Iris pigment epithelial cell (primary cell): Measurements from ENCODE around the gene SUCLG2.
A peak's percentile ranks its signal among the peaks of the same experiment; 100 is the strongest.

Source experiments
- DNase-seq: peaks from one replicate; pipeline ENCODE4 v3.0.0-alpha.2; 2011; ENCODE audit warnings: low read depth

SUCLG2 gene

DNA sequence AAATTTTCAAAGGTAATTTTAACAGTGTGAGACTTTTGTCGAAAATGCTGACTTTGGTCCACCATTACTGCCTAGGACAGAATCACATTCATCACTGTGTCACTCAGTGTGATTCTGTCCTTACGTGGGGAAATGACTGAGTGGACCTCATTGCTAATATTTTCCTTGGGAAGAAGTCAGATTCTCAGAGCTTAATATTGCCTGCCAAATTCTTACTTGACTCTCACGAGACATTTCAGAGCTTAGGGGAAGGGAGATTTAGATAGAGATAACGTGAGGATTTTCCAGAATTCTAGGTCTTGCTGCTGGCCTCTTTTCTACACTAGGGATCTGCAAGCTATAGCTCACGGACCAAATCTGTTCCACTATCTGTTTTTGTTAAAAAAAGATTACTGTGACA is 270.4 kb downstream of the SUCLG2 start:
- DNase-seq, result no peak

DNA sequence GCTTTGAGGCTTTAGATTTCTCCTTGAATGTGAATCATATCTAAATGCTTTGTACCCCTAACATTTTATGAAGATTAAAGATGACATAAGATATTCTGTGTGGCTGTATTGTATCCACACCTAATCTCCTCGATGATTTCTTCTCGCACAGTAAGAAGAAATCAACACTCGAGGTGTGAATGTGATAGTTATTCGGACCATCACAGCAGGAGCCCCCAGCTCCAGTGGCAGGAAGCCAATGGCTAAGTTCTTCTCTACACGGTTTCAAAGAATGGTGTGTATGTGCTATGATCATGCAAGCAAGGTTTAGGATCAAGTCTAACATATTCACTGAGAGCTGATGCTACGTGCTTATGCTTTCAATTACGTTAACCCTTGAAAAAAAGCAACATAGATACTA is 271.0 kb downstream of the SUCLG2 start:
- no peak for DNase-seq

DNA sequence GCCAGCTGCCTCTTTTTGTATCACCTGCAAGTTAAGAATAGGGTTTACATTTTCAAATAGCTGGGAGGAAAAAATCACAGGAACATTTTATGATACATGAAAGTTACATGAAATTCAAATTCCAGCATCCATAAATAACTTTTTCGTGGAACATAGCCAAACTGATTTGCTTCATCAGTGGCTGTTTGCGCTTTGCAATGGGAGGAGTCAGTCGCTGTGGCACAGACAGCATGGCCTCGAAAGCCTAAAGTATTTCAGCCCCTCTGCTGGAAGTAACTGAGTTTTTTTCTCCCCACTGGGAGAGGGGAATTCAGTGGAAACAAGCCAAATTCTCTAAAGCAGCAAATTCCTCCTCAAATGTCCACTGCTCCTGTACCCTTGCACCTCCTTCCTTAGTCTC is 271.9 kb downstream of the SUCLG2 start:
- DNase-seq, result peak; percentile 39

DNA sequence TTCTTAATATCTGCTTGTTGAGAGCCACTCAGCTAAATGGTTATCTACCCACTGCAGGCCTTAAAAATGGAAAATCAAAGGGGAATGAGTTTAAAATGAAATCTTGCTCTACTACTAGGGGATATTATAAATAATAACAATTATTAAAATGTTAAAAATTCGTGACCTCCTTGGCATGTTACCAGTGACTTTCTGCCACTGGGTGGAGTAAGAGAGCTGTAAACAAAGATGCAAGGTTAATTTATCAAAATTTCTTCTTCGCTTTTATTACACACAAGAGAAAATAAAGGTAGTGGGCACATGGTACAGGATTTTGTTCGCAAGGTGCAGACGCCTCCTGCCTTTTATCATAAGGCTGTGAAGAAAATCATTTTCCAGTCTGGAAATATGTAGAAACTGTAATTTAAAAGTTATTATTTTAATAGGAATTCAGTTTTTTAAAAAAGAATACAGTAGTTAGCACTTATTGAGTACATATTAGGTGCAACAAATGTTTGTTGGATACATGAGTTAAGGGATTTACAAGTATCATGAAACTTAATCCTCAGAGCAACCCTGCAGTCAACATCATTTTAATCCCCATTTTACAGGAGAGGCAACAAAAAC is 272.6 kb downstream of the SUCLG2 start:
- DNase-seq, result peak; percentile 44

DNA sequence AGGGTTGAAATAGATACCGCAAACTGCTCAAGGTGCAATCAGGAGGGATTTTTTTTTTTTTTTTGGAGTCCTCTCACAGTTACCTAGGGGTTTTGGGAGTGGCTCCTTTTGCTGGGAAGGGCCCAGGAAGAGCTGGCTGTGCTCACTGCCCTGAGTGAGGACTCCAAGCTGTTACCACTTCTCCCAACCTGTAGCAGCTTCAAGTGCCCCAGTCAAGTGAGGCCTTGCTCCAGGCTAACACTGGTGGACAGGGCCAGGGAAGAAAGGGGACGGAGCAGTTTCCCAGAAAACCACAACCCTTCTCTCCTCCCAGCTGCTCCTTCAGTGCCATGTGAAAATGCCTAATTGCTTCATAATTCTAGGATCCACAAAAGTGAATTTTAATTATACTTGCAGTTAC is 274.3 kb downstream of the SUCLG2 start:
- no peak for DNase-seq

DNA sequence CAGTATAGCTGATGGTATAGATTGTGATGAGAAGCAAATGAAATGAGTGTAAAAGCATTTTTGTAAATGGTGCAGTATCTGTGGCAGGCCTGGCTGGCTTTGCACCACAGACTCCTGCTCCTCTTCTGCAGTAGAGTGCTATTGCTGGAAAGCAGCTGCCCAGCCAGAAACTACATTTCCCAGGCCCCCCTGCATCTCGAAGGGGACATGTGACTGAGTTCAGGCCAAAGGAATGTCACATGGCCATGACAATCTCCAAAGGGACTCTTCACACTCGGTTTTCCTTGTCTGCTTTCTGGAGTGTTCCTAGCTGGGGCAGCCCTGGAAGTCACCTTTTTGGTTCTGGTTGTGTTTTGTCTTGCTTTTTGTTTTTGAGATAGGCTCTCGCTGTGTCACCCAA is 277.1 kb downstream of the SUCLG2 start:
- DNase-seq, result no peak

DNA sequence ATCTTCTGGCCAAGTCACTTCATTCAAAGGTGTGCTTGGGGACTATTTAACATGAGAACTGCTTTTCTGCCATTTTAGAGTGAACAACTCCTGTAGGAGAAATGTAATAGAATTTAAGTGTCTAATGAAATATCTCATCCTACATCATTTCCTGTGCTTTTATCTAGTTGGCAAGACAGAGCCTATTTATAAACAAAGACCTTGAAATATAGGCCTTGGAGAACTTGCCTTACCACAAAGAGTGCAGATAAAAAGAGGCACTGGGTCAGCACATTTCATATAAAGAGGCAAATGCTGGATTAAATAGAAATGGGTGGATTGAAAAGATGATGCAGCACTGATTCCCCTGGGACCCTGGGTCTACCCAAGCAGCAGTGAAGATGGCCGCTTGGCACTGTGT is 278.0 kb downstream of the SUCLG2 start:
- peak; percentile 41 for DNase-seq

DNA sequence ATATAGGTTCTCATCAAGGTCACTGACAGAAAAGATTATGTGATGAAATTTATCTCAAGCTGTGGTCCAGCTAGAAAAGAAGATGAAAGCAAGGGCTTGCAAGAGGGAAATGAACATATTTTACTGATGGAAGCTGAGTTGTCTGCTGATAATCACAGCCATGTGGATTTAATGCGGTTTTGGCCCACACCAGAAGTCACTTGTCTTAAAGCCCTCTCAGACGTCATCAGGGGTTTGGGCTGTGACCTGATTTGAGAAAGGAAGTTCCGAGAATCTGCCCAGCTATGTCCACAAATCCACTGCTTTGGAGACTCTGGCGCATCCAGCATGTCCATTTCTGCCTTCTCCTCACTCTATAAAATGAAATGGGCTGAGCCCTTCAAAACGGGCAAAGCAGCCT is 278.4 kb downstream of the SUCLG2 start:
- DNase-seq, result no peak

DNA sequence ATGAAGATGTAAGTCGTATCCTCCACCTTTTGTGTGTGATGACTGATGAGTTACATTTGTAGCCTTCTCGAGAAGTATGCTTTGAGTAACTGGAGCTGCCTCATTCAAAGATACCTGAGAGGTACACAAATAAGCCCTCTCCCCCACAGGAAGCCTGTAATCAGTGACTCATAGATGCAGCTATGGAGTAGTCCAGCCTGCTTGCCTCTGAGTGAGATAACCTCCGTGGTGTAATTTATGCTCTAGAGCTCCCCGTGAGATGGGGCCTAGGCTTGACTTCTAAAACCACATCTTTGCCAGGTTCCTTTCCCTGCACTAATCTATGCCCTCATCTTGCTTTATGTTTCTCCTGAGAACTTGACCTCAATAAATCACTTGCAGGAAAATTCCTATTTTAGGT is 291.7 kb downstream of the SUCLG2 start:
- peak; percentile 63 for DNase-seq

DNA sequence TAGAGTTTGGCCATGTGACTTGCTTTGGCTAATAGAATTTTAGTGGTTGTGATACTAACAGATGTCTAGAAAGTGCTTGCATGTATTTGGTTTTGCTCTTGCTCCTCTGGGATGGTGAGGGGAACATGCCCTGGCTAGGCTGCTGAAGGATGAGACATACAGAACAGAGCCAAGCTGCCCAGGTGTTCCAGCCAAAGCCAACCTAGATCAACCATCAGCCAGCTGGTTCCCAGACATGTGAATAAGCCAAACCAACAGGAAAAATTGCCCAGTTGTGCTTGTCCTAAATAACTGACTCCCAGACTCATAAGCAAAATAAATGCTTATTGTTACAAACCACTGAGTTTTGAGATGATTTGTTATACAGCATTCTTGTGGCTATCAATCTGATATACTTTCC is 292.6 kb downstream of the SUCLG2 start:
- no peak for DNase-seq

DNA sequence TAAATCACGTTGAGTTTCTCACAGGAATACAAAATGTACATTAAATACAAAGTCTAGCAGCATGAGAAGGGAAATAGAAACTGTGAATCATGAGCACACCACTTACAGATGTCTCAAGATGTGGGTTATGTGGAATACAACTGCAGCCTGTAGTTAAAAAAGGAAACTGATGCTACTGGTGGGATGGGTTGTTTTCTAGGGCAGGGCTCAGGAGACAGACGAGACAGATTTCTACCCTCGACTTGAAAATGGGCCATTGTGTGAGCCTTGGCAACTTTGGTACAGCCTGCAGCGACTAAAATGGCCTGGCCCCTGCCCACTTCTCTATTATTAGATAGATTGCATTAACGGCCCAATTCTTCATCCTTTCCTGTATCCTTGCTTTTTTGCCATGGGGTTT is 293.1 kb downstream of the SUCLG2 start:
- DNase-seq, result no peak

DNA sequence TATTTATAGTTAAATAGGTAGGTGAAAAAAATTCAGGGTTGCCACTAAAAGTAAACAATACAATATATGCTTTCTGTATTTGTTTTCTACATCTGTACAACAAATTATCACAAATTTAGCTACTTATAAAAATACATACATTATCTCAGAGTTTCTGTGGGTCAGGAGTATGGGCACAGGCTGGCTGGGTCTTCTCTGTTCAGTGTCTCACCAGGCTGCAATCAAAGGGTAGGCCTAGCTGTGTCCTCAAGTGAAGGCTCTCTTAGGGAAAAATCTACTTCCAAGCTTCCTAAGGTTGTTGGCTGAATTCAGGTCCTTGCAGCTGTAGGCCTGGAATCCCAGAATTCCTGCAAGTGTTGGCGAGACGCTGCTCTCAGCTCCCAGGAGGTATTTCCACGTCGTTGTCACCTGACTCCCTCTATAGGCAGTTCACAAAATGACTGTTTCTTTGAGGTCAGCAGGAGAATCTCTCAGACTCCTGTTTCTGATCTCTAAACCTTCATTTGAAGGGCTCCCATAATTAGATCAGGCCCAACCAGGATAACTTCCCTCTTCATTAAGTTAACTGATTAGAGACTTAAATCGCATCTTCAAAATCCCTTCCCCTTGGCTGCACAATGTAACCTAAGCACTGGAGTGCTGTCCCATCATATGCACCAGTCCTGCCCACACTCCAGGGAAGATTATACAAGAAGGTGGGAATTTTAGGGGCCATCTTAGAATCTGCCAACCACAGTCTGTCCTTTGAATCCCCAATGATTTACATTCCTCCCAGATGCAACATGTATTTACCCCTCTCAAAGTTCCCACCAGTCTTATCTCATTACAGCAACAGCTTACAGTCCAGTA is 296.6 kb downstream of the SUCLG2 start:
- DNase-seq, result peak; percentile 47

DNA sequence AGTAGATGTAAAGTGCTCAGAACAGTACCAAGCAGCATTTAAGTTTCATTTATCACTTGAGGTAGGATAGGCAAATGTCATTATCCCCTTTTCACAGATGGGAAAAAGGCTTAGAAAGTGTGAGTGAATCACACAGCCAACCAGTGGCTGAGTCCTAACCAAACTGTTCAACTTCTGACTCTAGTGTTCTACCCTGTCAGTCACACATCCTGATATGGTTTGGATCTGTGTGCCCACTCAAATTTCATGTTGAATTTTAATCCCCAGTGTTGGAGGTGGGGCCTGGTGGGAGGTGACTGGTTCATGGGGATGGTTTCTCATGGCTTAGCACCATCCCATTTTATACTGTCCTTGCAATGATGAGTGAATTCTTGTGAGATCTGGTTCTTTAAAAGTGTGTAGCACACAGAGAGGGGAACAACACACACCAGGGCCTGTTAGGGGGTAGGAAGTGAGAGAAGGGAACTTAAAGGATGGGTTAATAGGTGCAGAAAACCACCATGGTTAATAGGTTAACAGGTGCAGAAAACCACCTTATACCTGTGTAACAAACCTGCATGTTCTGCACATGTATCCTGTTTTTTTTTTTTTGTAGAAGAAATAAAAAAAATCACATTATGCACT is 304.7 kb downstream of the SUCLG2 start:
- peak; percentile 79 for DNase-seq

DNA sequence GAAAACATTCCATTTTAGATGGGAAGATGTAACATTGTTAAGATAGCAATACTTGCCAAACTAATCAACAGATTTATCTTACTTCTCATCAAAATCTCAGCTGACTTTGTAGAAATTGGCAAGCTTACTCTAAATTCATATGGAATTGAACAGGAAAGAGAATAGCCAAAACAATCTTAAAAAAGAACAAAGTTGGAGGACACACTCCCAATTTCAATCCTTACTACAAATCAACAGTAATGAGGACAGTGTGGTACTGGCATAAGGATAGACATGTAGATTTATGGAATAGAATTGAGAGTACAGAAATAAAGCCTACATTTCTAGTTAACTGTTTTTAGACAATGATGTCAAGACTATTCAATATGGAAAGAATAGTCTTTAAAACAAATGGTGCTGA is 308.3 kb downstream of the SUCLG2 start:
- DNase-seq, result no peak

DNA sequence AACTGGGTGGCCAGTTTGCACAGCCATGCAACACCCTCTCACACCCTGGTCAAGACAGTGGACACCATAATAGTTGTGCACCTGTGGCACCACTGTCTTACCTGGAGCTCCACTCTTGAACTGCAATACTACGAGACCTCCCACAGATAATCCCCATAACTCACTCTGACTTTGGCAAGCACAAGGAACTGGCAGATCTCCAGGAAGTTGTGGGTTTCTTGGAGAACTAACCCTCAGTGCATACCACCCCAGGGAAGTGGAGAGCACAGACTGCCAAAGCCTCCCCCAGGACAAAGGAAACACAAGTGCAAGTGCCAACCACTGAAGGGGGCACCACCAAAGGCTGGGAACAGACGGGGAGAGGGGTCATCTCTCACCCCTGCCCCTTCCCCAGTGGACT is 318.6 kb downstream of the SUCLG2 start:
- peak; percentile 31 for DNase-seq

DNA sequence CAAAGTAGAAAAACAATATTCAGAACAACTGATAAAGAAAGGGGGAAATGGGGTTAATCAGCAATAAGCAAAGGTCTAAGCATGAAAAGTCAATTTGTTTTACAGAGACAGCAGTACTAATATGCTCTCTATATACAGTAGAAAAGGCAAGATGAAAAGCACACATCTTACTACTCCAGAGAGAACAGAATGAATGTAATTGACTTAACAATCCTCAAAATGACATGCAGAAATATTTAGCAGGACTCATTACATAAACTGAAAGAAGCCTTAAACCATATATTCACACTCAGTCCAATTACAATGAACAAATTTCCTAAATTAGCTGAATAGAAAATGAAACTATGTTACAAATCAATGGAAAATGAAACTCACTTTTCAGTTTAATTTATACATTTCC is 319.8 kb downstream of the SUCLG2 start:
- DNase-seq, result no peak

DNA sequence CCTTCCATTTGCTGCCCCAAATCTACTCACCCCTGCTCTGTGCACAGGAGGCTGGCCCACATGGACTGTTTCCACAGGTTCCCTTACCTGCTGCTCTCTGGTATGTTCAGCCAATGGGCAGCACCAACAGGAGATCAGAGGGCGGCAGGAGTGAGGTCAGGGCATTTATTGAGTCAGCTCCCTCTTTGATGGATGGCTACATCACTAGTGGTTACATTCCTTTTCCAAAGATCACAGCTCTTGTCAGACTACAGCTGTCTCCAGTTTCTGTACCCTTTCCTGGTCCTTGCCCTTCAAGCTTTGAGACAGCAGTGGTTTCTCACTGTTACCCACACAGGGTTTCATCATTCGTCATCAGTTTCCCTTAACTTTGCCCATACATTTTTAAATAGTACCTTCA is 325.1 kb downstream of the SUCLG2 start:
- DNase-seq, result no peak

DNA sequence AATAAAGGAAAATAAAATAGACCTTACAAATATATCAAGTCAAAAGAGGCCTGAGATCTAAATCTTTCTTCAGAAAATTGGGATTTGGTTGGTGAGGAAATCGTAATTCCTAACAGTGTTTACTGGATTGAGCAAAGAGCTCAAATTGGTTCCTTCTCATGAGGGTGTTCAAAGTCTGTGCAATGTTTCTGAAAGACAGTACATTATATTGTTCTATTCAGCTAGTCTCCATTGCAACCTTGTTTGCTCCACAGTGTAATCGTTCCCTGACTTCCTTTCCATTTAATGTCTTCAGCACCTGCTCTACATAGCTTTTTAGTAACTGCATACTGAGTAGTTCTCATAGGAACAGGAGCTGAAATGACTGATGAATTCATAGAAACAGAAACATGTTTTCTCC is 326.8 kb downstream of the SUCLG2 start:
- no peak for DNase-seq

DNA sequence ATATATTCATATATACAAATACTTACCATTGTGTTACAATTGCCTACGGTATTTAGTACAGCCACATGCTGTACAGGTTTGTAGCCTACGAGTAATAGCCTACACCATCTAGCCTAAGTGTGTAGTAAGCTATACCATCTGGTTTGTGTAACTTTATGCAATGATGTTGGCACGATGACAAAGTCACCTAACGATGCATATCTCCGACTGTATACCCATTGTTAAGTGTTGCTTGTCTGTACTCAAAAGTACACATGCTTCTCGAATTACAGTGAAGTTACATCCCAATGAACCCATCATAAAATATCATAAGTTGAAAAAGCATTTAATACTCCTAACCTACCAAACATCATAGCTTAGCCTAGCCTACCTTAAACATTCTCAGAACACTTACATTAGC is 329.2 kb downstream of the SUCLG2 start:
- no peak for DNase-seq
